ENCODE results near the gene LSAMP.

Gene LSAMP

DNA sequence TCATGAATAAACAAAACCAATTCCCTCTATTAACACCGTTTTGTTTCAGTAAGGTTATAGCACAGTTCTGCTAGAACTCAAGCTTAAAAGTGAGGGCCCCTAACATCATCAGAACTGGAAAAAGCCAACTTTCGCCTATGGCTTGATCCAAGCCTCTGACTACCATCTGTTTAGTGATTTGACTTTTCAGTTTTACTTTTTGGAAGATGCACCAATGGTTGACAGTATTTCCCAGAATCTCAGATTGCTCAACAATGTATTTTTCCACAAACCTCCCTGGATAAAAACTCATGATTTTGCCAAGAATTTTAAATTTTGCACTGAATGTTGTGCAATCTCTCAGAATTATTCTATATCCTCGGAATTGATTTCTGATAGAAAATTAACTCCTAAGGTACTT is 190.7 kb downstream of the LSAMP start:
- Histone ChIP-seq H2BK120ac (ENCODE audit: low read depth, low read length) (no peak overlapping the region), H3K4ac (ENCODE audit: low read depth in 1 of 2, low read length in 2 of 2) (no peak overlapping the region), H2AK5ac (ENCODE audit: low read length, severe bottlenecking) (no peak overlapping the region), H3K36me3 (ENCODE audit: control insufficient read depth in 1 of 2, insufficient read depth in 2 of 2, low read depth in 1 of 2, low read length in 2 of 2) (no peaks in the 10 kb centered on the region), H2AFZ (ENCODE audit: low read depth, low read length) (no peak overlapping the region), H4K8ac (ENCODE audit: low read length) (no peak overlapping the region), H3K14ac (ENCODE audit: low read length in 2 of 2) (no peak overlapping the region), H2BK15ac (ENCODE audit: low read depth, poor library complexity, severe bottlenecking) (no peak overlapping the region), H4K91ac (ENCODE audit: low read length) (no peak overlapping the region), H2BK5ac (ENCODE audit: low read depth, low read length, poor library complexity, severe bottlenecking) (no peak overlapping the region), H3K27ac (ENCODE audit: low read length, poor library complexity, severe bottlenecking) (no peak overlapping the region), H3K18ac (ENCODE audit: low read depth in 1 of 2, low read length in 2 of 2) (no peak overlapping the region), H3K4me2 (ENCODE audit: low read length, poor library complexity, severe bottlenecking) (no peak overlapping the region), H3K79me1 (replicated peaks; ENCODE audit: low read length, poor library complexity, severe bottlenecking) (peaks cover 17% of the 10 kb centered on the region), H2BK12ac (ENCODE audit: low read length in 2 of 2) (no peak overlapping the region), H3K4me1 (ENCODE audit: control insufficient read depth, insufficient read depth, low read depth, low read length) (peaks cover 2% of the 10 kb centered on the region), H3K9me3 (ENCODE audit: control insufficient read depth, low read length) (no peaks in the 10 kb centered on the region), H3K23ac (ENCODE audit: low read length in 2 of 2) (no peak overlapping the region), H3K9ac (ENCODE audit: low read length) (peak overlapping the region; percentile 61), H3K27me3 (ENCODE audit: control insufficient read depth in 1 of 2, insufficient read depth in 1 of 2, low read length in 2 of 2) (no peaks in the 10 kb centered on the region), H3K4me3 (ENCODE audit: insufficient read depth in 1 of 2, low read depth in 1 of 2, low read length in 2 of 2) (no peak overlapping the region)
- no peak for DNase-seq
- WGBS, result 96% methylated on average over 2 of the region's 3 CpGs

DNA sequence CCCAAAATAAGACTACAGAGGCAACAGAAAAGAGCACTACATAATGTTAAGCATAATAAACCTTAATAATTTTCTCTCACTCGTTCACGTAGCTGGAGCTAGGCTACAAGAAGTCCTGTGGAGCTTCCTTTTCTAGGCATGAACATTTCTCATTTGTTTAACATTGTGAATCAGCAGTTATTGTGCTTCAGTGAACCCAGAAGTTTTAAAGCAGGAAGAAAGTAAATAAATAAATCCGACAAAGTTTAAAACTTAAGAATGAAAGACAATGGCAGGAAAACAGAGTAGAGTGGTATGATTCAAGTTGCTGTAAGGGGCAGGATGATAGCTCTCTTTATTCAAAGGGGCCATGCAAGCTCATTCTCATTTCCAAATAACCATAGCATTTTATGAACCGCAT is 191.8 kb downstream of the LSAMP start:
- H3K4me2 ChIP-seq (ENCODE audit: low read length, poor library complexity, severe bottlenecking), result no peak overlapping the region
- no peak for DNase-seq
- peak overlapping the region; percentile 25 for H3K27ac ChIP-seq (ENCODE audit: low read length, poor library complexity, severe bottlenecking)
- H3K23ac ChIP-seq (ENCODE audit: low read length in 2 of 2), result no peak overlapping the region
- H2AK5ac ChIP-seq (ENCODE audit: low read length, severe bottlenecking), result no peak overlapping the region
- H2BK5ac ChIP-seq (ENCODE audit: low read depth, low read length, poor library complexity, severe bottlenecking), result no peak overlapping the region
- no peaks in the 10 kb centered on the region for H3K27me3 ChIP-seq (ENCODE audit: control insufficient read depth in 1 of 2, insufficient read depth in 1 of 2, low read length in 2 of 2)
- H3K4me1 ChIP-seq (ENCODE audit: control insufficient read depth, insufficient read depth, low read depth, low read length), result peaks cover 2% of the 10 kb centered on the region
- H3K4me3 ChIP-seq (ENCODE audit: insufficient read depth in 1 of 2, low read depth in 1 of 2, low read length in 2 of 2), result no peak overlapping the region
- no peak overlapping the region for H2BK12ac ChIP-seq (ENCODE audit: low read length in 2 of 2)
- no peak overlapping the region for H3K9ac ChIP-seq (ENCODE audit: low read length)
- no peak overlapping the region for H4K8ac ChIP-seq (ENCODE audit: low read length)
- no peak overlapping the region for H3K14ac ChIP-seq (ENCODE audit: low read length in 2 of 2)
- no peak overlapping the region for H2AFZ ChIP-seq (ENCODE audit: low read depth, low read length)
- no peak overlapping the region for H2BK120ac ChIP-seq (ENCODE audit: low read depth, low read length)
- WGBS, result 43% methylated on average over 4 of the region's 4 CpGs
- no peak overlapping the region for H3K18ac ChIP-seq (ENCODE audit: low read depth in 1 of 2, low read length in 2 of 2)
- no peaks in the 10 kb centered on the region for H3K9me3 ChIP-seq (ENCODE audit: control insufficient read depth, low read length)
- H2BK15ac ChIP-seq (ENCODE audit: low read depth, poor library complexity, severe bottlenecking), result no peak overlapping the region
- no peak overlapping the region for H3K4ac ChIP-seq (ENCODE audit: low read depth in 1 of 2, low read length in 2 of 2)
- H4K91ac ChIP-seq (ENCODE audit: low read length), result no peak overlapping the region
- peaks cover 22% of the 10 kb centered on the region for H3K79me1 ChIP-seq (replicated peaks; ENCODE audit: low read length, poor library complexity, severe bottlenecking)
- H3K36me3 ChIP-seq (ENCODE audit: control insufficient read depth in 1 of 2, insufficient read depth in 2 of 2, low read depth in 1 of 2, low read length in 2 of 2), result no peaks in the 10 kb centered on the region

DNA sequence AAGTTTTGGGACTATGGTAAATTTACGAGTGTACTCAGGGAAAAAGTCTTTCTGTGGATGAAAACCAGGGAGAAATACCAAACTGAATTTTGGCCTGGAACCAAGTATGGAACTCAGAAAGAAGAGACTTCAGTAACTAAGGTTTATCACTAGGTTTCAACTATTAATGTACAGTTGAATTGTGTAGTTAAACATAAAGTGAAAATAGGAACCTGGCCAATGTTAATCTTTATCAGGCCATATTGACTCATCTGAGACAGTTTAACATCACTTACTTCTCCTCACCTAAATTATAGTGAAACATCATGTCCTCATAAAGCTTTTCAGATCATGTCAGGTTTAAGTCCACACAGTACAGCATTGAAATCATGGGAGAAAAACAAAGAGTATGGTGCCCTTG is 197.7 kb downstream of the LSAMP start:
- Histone ChIP-seq H2AFZ (ENCODE audit: low read depth, low read length) (no peak overlapping the region), H3K9ac (ENCODE audit: low read length) (no peak overlapping the region), H3K23ac (ENCODE audit: low read length in 2 of 2) (no peak overlapping the region), H2BK15ac (ENCODE audit: low read depth, poor library complexity, severe bottlenecking) (no peak overlapping the region), H3K18ac (ENCODE audit: low read depth in 1 of 2, low read length in 2 of 2) (no peak overlapping the region), H2BK12ac (ENCODE audit: low read length in 2 of 2) (no peak overlapping the region), H3K4me1 (ENCODE audit: control insufficient read depth, insufficient read depth, low read depth, low read length) (peaks cover 4% of the 10 kb centered on the region), H2AK5ac (ENCODE audit: low read length, severe bottlenecking) (no peak overlapping the region), H3K79me1 (replicated peaks; ENCODE audit: low read length, poor library complexity, severe bottlenecking) (peaks cover 33% of the 10 kb centered on the region), H4K8ac (ENCODE audit: low read length) (no peak overlapping the region), H3K27ac (ENCODE audit: low read length, poor library complexity, severe bottlenecking) (no peak overlapping the region), H3K14ac (ENCODE audit: low read length in 2 of 2) (no peak overlapping the region), H2BK5ac (ENCODE audit: low read depth, low read length, poor library complexity, severe bottlenecking) (no peak overlapping the region), H3K4me2 (ENCODE audit: low read length, poor library complexity, severe bottlenecking) (no peak overlapping the region), H2BK120ac (ENCODE audit: low read depth, low read length) (no peak overlapping the region), H3K9me3 (ENCODE audit: control insufficient read depth, low read length) (no peaks in the 10 kb centered on the region), H3K27me3 (ENCODE audit: control insufficient read depth in 1 of 2, insufficient read depth in 1 of 2, low read length in 2 of 2) (no peaks in the 10 kb centered on the region), H4K91ac (ENCODE audit: low read length) (no peak overlapping the region), H3K36me3 (ENCODE audit: control insufficient read depth in 1 of 2, insufficient read depth in 2 of 2, low read depth in 1 of 2, low read length in 2 of 2) (no peaks in the 10 kb centered on the region), H3K4ac (ENCODE audit: low read depth in 1 of 2, low read length in 2 of 2) (no peak overlapping the region), H3K4me3 (ENCODE audit: insufficient read depth in 1 of 2, low read depth in 1 of 2, low read length in 2 of 2) (no peak overlapping the region)
- 91% methylated on average over 1 of the region's 1 CpG for WGBS
- no peak for DNase-seq

DNA sequence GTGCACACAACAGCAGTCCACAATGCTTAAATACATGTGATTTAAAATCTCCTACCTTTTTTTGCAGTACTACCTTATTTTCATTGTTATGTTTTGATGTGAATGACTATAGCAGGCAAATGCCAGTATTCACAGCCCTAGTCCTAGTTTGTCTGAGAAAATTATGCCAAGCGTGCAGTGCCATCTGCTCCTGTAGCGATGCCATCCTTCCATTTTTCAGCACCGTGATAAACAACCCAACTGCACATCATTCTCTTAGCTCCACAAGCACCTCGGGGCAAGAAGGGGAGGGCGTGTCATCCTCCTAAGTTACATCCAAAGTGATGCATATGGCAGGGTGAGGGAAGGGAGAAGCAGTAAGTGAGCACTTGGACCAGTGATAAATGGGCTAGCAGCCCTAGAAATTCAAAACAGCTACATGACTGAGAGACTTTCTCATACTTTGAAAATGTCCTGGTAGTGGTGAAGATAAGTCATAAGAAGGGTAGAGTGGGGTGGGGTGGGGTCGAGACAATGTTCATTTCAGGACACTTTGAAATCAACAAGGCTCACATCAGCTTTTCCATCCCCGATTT is 198.8 kb downstream of the LSAMP start:
- Histone ChIP-seq H3K4me2 (ENCODE audit: low read length, poor library complexity, severe bottlenecking) (no peak overlapping the region), H3K23ac (ENCODE audit: low read length in 2 of 2) (no peak overlapping the region), H3K27ac (ENCODE audit: low read length, poor library complexity, severe bottlenecking) (no peak overlapping the region), H3K4ac (ENCODE audit: low read depth in 1 of 2, low read length in 2 of 2) (no peak overlapping the region), H4K8ac (ENCODE audit: low read length) (no peak overlapping the region), H3K14ac (ENCODE audit: low read length in 2 of 2) (no peak overlapping the region), H3K36me3 (ENCODE audit: control insufficient read depth in 1 of 2, insufficient read depth in 2 of 2, low read depth in 1 of 2, low read length in 2 of 2) (no peaks in the 10 kb centered on the region), H2AK5ac (ENCODE audit: low read length, severe bottlenecking) (no peak overlapping the region), H3K4me1 (ENCODE audit: control insufficient read depth, insufficient read depth, low read depth, low read length) (peaks cover 4% of the 10 kb centered on the region), H2BK12ac (ENCODE audit: low read length in 2 of 2) (peak overlapping the region in 1 of 2 experiments; percentile 54), H2BK15ac (ENCODE audit: low read depth, poor library complexity, severe bottlenecking) (no peak overlapping the region), H2AFZ (ENCODE audit: low read depth, low read length) (no peak overlapping the region), H2BK5ac (ENCODE audit: low read depth, low read length, poor library complexity, severe bottlenecking) (no peak overlapping the region), H3K79me1 (replicated peaks; ENCODE audit: low read length, poor library complexity, severe bottlenecking) (peaks cover 29% of the 10 kb centered on the region), H3K9me3 (ENCODE audit: control insufficient read depth, low read length) (no peaks in the 10 kb centered on the region), H3K9ac (ENCODE audit: low read length) (no peak overlapping the region), H4K91ac (ENCODE audit: low read length) (no peak overlapping the region), H3K18ac (ENCODE audit: low read depth in 1 of 2, low read length in 2 of 2) (no peak overlapping the region), H2BK120ac (ENCODE audit: low read depth, low read length) (no peak overlapping the region), H3K4me3 (ENCODE audit: insufficient read depth in 1 of 2, low read depth in 1 of 2, low read length in 2 of 2) (no peak overlapping the region), H3K27me3 (ENCODE audit: control insufficient read depth in 1 of 2, insufficient read depth in 1 of 2, low read length in 2 of 2) (no peaks in the 10 kb centered on the region)
- DNase-seq, result no peak
- WGBS, result 77% methylated on average over 5 of the region's 7 CpGs

Data from mesenchymal stem cell (in vitro differentiated cells and primary cell).